Measurements from ENCODE around the gene CD80.
"Not testable (repeated sequence)": the region's sequence is repeated elsewhere in the genome, so short reads cannot be mapped to it uniquely, and the experiment has no call there.

Gene CD80

DNA sequence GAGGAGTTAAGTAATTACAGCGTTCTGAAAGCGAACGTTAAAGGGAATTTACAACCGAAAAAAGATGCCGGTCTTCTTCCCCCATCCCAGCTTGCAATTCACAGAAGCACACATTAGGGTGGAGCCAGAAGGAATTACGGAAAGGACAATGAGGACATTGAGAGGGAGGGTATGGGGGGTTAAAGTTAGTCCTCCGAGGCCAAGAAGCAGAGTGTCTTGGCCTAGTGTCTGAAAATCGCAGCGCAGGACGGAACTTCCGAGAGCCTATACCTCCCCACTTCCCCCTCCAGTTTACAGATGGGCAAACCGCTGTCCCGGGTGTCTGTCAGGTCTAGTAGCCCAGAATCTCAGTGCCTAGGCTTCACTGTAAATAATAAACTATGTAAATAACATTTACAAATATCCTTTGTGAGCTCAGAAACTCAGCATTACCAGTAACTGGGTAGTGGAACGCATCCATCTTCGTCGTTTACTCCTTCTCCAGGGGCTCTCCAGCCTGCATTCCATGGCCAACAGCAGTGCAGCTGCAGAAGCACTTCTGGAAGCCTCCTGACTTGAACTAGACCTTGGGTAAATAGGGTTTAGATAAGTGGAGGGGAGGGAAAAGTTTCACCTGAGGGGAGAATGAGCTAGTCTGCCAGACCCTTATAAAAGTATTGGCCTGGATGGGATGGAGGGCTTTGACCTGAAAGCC lies 20.8 kb upstream of the CD80 start:
- no peak for DNase-seq

DNA sequence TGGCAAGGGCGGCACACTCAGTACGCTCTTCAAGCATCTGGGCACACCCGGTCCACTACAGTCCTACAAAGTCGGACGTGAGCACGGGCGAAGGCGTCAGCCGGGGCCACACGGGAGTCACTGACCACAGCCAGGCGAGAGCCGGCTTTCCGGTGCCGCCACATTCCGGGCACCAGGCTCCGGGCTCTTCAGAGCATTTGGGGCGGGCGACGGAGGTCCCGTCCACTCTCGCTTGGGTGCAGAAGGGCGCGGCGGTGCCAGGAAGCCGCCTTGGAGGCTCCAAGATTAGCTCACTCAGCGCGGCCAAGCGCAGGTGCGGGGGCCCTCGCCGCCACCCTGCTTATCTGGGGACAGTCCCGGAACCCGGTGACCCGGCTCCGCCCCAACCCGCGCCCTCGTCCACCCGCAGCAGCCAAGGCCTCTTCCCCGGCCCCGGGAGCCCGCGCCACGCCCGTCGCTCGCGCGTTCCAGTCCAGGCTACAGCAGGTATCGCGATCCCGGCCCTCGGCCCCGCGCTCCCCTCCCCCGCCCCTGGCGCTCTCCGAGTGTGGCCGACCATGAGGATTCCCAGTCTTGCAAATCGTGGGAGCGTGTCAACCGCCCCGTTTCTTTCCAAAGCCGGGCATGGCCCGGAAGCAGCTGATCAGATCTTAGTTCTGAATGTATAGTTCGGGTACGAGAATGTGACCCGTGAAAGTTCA lies 20.1 kb upstream of the CD80 start, which contains the start of gene ADPRH:
TSS of gene ADPRH (plus strand) at position 127 of the 701 bp plus-strand sequence. CDS start 2,678 bp downstream, outside the sequence.
- no peak for DNase-seq

DNA sequence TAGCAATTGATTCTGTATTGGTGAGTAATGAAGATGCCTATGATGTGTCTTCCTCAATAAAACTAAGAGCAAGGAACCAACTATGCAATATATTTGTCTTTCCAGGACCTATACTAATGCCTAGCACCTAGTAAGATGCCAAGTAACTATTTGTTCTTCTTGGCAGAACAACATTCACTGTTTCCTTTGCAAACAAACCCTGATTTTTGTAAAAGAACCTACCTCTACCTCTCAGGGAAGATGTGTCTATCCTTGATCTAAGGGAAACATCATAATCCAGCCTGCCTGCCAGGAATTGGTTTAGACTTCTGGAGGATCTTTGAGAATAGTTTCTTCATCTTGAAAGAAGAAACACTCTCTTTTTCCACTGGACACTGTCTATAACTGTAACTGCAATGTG lies 16.1 kb upstream of the CD80 start:
- no peak for DNase-seq

DNA sequence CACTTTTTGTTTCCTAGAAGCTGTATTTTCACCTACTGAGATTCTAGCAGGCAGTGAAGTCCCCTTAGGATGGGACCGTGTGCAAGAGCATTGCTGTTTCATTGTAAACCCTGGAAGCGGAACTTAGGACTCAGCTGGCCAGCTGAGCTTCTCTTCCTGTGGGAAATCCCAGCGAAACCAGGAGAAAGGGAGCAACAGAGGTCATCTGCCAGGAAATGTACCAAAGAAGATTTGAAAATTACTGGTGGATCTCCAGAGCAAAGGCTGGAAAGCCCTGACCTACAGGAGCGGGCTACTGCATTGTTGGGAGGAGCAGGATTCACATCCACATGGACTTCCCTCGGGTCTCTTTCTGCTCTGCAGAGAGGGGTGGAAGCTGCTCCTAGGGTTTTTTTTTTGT lies 12.3 kb upstream of the CD80 start:
- DNase-seq, result no peak

DNA sequence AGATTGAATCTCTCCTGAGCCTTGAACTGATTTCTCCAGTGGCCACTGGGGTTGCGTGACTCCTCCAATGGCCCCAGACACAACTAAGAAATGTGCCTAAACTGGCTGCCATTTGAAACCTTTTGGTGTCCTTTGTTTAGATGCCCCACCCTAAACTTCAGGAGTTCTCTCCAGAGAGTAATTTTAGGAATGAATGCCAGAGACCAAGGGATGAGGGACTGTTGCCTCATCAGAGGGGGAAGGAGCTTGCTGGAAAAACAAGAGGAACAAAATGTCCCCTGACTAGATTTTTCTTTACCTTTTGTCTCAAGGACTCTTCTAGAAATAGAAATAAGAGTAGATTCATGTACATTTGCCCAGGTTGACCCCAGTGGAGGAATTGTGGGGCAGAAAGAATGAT lies 11.8 kb upstream of the CD80 start:
- no peak for DNase-seq

DNA sequence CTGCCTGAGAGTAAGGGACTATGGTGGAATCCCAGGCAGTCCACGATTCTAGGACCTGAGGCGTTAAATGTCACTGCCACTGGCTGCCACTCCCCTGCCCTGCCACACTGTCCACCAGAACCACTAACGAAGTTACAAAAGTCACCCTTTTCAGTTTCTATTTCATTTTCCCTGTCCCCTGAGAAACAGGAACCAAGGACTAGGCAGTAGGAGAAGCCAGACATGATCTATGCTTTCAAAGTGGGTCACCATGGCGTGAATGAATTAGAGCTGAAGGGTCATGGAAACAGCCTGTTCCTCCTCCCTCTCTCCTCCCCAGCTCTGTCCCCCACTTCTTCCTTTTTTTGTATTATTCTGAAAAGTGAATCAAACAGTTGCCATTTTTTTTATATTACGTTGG lies 10.8 kb upstream of the CD80 start:
- DNase-seq, result no peak

DNA sequence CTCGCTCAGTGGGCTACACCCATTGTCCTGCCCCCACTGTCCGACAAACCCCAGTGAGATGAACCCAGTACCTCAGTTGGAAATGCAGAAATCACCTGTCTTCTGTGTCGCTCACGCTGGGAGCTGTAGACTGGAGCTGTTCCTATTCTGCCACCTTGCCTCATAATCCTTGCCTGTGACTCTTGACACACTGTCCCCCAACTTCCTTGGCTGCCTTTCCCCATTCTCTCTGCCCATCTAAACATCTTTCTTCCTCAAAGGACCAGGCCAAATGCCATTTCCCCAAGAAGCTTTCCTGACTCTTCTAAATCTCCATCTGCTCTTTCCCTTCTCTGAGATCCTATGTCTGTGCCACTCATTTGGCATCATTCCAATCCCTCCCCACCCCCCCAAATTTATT lies 9.7 kb upstream of the CD80 start:
- no peak for DNase-seq

DNA sequence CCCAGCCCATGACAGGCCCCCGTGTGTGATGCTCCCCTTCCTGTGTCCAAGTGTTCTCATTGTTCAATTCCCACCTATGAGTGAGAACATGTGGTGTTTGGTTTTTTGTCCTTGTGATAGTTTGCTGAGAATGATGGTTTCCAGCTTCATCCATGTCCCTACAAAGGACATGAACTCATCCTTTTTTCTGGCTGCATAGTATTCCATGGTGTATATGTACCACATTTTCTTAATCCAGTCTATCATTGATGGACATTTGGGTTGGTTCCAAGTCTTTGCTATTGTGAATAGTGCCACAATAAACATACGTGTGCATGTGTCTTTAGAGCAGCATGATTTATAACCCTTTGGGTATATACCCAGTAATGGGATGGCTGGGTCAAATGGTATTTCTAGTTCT lies 3.9 kb upstream of the CD80 start:
- not testable (repeated sequence) for DNase-seq

DNA sequence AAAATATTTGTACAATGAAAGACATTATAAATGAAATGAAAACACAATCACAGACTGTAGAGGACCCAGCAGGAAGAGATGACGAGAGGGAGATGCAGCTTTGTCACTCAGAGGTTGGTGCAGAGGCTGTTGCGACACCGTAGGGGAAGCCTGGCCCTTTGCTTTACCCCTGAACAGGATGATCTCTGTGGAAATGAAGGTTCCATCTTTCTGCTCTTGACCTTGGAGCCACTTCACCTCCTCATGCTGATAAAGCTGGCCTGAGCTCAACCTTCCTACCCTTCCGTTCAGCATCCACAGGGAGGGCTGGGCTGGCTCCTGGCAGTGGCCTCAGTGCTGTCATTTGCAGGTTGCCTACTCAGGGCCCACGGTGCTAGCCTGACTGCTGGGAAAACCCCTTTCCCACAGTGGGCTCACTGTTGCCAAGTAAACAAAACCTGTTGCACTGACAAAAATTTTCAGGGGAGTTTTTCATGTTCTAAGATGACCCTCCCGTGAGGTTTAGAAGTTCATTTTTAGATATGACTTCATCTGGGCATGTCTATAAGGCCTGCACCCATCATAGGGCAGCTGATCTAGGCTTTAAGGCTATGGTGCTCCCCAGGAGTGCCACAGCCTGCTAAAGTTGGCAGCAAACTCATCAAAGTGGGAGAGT lies 3.0 kb upstream of the CD80 start:
- DNase-seq, result no peak

DNA sequence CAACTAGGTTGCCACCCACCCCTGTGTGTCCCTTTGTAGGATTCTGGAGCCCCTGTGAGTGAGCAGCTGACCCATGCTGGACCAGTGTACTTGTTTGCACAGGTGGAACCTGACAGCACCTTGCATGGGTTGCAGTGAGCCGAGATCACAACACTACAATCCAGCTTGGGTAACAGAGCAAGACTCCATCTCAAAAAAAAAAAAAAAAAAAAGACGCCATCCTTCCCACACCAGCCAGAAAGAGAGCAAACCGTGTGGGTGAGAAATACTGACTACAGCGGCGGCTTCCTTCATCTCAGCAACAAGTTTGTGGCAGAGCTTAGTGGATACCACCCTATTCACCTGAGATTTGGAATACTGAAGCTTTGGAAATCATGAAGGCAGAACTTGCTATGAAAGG lies 746 bp upstream of the CD80 start:
- no peak for DNase-seq

DNA sequence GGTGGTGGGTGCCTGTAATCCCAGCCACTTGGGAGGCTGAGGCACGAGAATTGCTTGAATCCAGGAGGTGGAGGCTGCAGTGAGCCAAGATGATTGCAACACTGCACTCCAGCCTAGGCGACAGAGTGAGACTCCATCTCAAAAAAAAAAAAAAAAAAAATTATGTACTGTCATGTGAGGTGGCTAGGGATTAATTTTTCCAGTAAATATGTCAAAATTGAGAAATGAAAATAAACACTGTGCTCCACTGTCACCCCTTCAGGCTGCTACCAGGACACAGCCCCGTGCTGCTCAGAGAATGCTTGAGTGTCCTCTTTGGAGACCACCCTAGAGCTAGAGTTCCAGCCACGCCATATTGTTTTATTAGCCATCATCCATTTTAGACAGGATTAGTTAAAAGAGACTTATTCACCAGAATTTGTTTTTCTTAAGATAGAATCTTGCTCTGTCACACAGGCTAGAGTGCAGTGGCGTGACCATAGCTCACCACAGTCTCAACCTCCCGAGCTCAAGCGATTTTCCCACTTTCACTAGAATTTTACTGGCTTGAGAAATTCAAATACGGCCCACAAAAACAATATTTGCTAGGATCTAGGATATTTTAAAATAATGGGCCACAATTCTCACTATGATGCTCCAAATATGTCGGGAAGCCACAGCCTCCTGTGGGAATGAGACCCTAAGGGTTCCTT lies 642 bp downstream of the CD80 start:
- DNase-seq, result no peak

DNA sequence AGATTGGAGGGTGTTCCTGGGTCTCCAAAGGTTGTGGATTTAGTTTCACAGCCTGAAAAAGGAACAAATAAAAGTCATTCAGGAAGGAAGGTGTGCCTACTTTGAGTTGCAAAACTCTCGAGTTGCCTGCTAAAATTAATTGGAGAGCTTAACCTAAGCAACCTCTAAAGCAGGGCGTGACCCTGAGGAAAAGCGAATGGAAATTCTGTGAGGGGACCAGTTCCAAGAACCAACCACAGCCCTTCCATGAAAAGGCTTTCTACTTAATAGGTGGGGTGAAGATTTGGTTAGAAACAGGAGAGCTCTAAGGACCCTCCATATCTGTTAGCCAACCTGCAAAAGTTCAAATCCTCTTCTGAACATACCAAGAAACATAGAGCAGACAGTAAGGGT lies 1.5 kb downstream of the CD80 start:
- no peak for DNase-seq

DNA sequence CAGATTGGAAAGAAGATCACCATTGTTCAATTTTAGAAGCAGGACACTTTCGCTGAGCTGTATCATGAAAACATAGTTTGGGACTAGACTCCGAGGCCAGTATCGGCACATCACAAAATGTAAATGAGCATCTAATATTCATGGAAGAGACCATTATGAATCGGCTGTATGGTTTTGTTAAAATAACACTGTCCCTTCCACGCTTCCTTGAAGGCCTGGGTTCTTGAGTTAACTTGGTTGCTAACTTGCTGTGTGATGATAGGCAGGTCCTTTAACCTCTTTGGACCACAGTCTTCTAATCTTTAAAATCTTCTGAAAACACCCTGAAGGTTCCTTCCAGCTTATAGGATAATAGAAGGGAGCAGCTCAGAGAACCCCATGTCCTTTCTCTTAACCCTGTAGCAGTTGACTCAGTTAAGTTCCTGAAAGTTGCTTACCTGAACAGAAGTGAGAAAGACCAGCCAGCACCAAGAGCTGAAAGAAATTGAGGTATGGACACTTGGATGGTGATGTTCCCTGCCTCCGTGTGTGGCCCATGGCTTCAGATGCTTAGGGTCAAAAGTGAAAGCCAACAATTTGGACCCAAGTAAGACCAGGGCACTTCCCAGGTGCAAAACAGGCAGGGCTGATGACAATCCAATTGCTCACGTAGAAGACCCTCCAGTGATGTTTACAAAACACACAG lies 2.1 kb downstream of the CD80 start:
- no peak for DNase-seq

DNA sequence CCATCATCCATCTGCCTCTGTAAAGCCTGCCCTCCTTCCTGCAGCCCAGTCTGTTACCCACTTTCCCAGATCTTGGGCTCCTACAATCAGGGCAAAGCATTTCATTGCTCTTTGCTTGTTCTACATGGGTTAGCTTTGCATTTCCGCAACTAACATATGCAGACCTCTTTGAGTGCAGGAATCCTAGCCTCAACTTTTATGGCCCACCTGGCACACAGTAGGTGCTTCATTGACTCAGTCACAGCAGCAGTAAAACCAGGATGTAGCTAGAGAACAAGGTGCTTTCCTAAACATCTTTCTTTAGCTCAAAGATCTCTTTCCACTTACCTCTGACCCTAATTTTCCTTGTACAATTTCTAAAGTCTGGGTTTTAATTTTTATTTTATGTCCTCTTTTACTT lies 3.5 kb downstream of the CD80 start:
- no peak for DNase-seq

DNA sequence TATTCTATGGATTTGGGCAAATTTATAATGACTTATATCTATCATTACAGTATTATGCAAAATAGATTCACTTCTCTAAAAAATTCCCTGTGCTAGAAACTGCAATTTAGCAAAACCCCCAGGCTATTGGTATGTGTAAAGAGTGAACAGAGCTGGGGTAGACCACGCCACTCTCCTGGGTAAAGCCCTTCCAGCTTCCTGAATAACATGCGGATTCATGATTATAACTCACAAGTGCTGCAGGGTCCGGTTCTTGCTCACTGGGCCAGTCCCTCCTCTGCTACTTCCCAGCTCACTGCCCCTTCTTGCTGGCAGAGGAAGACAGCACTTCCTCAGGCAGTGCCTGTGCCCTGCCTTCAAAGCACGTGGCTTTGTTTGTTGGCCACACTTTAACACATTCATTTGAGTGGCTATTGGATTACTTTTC lies 4.1 kb downstream of the CD80 start:
- no peak for DNase-seq

DNA sequence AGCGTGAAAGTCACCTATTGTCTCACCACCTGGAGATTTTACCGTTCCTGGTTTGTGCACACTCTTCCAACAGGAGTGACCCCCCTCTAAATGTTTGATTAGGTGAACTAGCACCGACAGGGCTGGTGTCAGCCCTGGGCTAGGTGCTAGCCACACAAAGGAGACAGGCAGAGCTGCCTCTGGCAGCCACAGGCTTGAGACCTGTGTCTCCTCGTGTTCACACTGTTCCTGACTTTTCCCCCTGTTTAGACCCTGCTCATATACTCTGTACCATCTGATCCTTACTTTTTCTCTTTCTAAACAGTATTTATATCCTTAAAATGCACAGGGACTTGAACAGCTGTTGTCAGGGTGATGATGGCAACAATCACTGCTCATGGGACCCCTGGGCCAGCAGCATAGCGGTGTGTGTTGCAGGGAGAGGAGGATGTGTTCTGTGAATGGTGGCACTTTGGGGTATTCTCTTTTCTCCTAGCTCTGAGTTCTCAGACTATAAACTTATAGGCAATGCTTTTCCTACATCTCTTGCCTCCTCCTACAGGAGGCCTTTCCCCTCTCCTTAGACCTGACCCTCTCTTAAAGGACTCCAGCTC lies 5.5 kb downstream of the CD80 start:
- DNase-seq, result no peak

DNA sequence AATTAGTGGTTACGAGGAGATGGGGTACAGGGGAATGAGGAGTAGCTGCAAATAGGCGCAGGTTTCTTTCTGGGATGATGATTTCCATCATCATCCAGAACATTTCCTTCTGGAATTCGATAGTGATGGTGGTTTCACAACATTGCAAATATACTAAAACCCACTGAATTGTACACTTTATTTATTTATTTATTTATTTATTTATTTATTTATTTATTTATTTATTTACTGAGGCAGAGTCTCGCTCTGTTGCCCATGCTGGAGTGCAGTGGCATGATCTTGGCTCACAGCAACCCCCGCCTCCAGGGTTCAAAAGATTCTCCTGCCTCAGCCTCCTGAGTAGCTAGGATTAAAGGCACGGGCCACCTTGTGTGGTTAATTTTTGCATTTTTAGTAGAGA lies 6.5 kb downstream of the CD80 start:
- DNase-seq, result not testable (repeated sequence)

DNA sequence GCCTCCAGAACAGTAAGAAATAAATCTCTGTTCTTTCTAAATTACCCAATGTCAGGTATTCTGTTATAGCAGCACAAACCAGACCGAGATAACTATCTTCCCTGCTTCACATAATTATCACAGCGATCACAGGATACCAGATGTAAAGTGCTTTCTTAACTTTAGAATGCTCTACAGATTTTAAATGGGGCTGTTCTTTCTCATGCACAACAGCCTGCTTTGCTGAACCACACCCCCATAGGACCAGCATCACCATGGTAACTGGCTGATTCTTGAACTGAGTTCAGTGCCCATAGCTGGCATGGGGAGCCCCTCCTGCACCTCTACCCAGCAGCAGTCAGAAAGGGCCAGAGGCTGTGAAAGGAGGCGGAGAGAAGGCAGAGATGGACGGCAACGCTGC lies 7.8 kb downstream of the CD80 start:
- no peak for DNase-seq

DNA sequence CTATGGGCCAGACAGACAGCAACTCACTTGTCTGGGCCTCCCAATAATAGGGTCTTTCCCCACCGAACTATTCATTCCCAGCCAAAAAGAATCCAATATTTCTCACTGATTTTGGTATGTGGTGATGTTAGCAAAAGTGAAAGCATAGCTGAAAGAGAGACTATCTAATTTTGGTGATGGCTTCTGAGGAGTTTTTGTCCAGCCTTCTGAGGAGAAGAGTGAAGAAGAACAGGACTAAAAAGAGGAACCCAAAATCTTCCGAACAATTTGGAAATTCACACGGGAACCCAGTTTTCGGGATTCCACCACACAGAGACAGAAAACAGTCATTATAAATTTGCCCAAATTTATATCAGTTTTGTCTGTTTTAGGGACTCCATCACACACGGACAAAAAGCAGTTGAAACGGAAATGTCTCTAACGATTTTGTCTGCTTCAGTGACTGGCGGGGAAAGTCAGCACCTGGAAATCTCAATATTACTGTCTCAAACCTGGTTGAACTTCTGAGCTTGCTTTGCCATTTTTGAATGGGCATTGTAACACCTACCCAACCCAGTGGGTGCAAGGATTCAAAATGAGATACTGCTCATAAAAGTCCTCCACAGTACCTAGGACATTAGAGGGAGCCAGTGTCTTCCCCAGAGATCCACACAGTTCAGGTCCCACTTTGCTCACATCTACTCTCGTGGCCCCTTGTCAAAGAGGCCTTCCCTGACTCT lies 9.1 kb downstream of the CD80 start:
- DNase-seq, result no peak

DNA sequence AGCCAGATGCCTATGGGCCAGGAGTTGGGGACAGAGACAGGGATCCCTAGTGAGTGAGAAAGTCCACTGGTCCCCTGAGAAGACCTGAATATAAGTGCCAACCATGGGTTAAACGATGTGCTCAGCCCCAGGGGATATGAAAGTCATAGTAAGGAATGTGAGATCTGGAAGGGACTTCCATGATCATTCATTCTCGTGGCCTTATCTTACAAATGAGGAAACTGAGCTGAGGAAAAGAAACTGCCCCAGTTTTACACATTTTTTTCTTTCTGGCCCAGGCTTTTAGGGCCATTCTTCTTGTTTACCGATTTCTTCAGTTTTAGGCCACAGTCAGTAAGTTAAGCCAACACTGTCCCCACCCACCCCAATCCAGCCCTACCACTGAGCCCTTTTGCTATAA lies 11.1 kb downstream of the CD80 start:
- no peak for DNase-seq

DNA sequence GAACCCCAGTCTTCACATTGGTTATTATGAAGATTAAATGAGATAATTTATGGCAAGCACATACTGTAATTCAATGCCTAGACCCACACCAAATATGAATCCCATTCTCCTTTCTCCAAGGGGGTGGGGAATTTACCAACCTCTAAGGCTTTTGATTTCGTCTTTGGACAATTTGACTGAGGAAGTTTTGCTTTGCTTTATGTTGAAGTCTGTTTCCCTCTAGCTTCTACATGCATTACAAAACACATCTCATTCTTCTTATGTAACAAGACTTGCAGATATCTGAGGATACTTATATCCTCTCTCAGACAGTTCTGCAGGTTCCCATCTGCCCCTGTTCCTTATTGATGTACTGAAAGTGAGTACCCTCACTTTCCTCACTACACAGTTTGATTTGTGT lies 12.2 kb downstream of the CD80 start:
- no peak for DNase-seq

DNA sequence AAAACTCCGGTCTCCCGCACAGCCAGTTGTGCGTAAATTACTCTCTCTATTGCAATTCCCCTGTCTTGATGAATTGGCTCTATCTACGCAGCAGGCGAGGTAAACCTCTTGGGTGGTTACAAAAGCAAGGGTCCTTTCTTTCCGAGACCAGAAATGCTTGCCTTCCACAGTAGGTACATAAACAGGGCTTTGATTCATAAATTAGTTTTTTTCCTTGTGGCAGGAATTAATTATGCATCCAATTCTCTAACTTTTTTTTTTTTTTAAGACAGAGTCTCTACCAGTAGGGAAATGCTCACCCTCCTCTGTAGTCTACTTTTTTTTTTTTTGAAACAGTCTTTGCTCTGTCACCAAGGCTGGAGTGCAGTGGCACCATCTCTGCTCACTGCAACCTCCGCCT lies 16.3 kb downstream of the CD80 start:
- no peak for DNase-seq
